ENCODE data around the gene CLCN2.

Gene CLCN2

DNA sequence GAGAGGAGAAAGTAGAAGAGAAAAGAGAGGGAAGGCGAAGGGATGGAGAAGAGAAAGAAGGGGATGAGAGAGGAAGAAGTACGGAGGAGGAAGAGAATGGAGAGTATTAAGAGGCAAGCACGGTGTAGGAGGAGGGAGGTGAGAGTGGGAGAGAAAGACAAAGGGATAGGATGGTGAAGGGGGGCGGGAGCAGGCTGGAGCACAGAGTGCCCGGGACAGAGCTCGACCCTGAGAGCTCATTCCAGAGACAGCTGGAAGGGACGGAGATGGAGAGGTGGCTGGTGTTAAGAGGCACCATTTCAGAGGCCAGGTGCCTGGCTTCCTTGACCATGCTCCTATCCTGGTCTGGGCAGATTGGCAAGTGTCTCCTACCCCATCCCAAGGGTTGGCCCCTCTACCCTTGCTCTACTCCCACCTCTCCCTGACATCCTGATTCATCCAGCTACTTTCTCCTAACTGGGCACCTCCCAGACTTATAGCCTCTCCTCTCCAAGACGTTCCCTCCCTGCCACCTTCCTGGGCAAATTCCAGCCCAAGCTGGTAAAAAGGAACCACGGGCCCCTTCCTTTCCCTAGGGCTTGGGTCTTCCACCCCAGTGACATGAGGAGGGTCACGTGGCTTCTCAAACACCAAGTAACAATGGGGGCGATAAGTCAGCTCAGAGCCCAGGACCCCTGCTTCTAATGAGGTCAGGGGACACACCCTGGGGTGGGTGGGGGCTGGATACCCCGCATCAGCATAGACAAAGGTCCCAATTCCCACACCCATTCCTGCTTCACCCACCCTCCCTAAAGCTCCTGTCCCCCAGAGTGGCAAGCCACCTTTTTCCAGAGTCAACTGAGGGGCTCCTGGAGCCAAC lies 1.1 kb downstream of the CLCN2 start:
- no peak for DNase-seq (ENCODE audit: low spot score)

DNA sequence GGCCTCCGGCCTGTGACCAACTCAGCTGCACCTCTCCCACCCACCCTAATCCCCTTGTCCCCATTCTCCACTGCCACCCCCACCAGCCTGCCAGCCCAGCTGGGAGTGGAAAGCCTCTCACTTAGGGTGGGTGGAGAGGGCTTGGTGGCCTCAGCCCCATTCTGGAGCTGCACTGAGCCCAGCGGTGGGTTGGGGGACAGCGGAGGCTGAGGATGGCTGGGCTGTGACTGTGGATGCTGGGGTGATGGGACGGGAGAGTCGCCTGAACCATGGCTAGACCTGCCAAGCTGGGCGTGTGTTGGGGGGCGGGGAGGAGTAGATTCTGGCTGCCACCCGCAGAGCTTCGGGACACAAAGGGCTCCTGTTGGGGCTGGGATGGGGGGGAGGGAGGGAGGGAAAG lies 1.8 kb downstream of the CLCN2 start:
- peak; percentile 81 for DNase-seq (ENCODE audit: low spot score)

DNA sequence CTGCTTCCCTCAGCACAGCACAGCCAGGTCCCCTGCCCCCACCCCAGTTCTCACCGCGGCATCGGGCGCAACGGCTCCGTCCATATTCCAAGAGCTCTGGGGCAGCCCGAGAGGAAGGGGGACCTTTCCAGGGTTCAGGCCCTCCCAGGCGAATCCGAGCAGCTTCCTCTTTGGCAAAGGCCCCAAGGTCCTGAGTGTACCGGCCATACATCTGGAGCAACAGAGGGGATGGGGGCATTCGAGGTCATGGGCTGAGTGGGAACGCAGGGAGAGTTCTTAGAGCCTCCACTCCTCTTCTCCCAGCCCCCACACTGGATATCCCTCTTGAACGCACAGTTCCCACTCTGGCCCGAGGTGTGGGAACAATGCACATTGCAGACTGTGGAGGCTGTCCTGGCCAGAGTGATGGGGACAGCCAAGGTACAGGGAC lies 2.5 kb downstream of the CLCN2 start:
- no peak for DNase-seq (ENCODE audit: low spot score)

DNA sequence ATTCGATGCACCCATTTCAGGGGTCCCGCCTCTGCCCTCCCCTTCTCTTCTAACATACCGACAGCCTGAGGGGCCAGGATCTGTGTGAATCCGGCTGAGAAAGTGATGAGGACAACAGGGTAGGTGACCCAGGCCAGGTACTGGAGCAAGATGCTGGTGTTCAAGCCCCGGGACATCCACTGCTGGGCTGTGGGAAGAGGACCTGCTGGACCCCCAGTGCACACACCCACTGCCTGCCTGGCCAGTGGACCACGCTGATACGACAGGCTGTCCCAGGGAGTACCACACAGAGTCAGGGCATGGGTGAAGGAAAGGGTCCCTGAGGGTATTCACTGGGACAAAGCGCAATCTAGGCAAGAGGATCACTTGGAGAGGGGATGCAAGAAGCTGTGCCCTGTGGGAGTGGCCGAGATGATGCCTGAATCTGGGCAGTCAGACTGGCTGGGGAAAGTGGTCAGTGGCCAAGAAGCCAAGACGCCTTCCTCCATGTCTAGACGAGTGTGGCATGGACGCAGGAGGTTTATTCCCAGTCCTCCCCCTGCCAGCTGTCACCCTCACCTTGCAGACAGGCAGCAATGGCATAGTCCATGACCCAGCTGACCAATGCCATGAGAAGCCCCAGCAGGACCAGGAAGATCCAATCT lies 3.2 kb downstream of the CLCN2 start:
- no peak for DNase-seq (ENCODE audit: low spot score)

DNA sequence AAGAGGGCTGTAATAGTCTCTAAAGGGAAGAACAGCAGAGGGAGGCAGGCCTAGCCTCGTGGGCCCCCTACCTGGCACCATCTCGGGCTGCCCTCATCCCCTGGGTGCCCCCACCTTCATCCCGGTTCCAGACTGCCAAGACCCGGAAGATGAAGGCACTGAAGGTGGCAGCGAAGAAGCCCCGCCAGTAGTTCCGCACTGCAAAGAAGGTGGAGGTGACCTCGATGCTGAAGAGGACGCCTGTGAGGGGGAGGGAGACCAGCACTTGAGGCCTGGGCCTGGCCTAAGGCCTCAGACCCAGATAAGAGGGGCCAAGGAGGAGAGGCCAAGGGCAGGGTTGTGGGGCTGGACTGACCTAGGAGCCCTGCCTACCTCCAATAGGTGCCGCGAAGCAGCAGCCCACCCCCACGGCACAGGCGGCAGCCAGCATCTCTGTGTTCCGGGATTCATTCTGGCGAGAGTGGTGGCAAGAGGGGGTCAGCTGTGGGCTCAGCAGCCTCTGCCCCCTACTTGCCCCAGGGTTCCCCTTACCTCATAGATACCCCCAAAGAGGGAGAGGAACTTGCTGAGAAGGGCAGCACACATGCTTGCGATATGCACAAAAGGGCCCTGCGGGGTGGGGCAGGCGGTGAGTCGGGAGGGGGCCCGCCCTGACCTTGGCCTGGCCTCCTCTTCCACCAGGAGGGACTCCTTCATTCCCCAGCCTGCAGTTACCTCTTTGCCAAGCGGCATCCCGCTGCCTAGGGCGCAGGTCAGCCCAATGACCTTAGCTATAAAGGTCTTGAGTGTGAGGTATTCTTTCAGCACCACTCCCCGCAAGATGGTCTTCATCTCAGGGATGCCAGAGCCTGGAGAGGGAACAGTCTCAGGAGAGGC lies 3.9 kb downstream of the CLCN2 start:
- DNase-seq (ENCODE audit: low spot score): no peak

DNA sequence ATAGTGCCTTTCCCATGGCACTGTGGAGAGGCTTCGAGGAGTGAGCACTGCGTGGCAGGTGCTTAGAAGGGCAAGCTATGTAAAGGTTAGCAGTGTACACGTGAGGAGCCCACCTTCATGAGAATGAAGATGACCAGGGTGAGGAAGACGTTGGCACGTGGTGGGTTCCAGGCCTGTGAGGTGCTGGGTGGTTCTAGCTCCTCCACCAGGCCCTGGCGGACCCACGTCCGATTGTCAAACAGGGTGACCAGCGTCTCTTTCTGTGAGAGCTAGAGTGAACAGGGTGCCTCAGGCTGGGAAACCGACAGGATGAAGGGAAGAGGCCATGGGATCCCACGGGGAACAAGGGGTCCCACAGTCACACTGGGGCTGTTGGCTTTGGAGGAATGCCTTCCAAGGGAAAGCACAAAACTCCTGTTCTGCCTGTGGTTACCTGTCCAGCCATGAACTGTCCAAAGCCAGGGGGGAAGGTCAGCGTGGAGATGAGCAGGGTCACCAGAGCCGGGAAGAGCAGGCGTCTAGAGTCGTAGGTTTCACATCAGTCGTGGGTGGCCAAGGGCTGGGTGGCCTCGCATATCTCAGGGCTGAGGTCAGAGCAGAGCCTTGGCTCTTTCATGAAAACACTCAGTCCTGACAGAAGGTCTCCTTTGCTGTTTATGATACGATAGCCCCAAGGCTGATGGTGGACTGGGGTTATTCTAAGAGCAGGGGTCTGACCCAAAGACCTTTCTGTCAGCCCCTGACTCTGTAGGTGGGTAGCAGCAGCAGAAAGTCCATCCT lies 6.0 kb downstream of the CLCN2 start:
- DNase-seq (ENCODE audit: low spot score): no peak

DNA sequence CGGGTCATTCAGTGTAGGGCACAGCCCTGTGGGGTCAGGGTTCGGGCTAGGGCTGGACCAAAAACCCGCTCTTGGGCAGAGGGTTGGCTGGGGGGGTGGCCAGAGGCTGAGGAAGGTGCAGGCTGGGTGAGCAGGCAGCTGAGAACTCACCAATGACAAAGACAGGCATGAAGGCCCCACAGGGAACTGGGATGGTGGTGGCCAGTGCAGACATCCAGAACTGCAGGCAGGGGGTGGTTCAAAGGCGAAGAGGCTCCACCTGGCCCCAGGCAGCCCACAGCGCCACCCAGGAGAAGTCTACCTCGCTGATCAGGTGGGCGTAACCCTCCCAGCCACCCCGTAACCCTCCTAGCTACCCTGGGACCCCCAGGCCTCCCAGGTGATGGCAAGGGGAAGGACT lies 6.7 kb downstream of the CLCN2 start:
- no peak for DNase-seq (ENCODE audit: low spot score)

DNA sequence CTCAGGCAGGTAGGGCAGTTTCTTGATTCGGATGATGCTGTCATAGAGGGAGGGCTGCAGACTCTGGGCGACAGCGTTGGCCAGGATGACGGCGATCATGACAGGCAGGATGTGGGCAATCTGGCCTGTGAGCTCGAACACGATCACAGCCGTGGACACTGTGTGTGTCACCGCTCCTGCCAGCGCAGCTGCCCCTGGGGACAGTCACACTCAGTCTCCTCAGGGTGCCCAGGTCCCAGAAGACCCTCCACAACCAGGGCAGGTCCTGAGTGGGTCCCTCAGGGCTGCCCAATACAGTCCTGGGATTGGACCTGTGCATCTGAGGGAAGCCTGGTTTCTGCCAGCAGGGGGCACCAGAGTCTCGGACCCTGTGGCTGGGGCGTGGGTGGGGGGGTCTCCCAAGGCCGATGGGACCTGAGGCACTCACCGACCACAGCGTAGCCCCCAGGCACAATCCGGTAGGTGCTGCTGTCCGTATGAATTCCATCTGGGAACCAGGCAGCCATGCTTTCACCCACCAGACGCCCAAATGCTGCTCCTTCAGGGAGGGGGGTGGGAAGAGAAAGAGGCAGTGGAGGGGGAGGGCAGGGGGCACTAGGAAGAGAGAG lies 7.2 kb downstream of the CLCN2 start:
- DNase-seq (ENCODE audit: low spot score): no peak

DNA sequence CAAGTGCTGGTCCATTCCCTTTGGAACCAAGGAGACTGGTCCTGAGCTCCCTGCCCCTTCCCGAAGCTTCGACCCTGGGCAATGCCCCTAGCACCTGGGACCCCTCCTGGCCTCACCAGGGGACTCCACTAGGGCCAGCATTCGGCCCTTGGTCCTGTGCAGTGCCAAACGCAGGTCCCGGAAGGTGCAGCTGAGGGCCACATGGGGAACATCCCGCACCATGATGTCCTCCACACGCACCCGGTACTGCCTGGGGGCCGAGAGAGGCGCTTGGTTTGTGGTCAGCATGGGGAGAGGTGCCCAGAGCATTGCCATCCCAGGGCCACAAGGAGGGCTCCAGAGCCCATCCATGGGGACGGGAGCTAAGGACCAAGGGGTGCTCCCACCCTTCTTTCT lies 7.9 kb downstream of the CLCN2 start:
- no peak for DNase-seq (ENCODE audit: low spot score)

DNA sequence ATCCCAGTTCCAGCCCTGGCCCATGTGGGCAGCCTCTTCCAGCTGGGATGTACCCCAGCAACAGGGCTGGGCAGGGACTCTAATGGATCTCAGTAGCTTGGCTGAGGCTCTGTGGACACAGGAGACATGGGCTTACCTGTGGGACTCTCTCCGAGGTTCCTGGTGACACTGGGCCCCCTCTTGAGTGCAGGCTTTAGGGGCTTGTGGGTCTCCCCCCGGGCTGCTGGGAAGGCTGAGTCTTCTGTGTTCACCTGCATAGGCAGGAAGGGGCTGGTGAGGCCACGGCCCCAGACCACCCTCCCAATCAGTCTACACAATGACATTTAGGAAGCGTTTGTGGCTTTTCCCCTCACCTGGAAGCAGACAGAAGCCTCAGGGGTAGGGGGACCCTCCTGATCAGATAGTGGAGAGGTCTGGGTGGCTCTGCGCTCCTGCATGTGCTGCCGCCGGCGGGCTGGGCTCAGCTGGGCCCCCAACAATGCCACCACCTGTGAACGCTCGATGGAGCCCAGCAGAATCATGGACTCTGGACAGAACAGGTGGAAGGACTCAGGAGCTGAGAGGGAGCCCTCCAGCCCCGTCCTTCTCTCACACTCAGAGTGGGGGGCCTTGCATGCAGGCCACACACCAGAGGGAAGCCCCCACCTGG lies 8.4 kb downstream of the CLCN2 start:
- DNase-seq (ENCODE audit: low spot score): no peak

DNA sequence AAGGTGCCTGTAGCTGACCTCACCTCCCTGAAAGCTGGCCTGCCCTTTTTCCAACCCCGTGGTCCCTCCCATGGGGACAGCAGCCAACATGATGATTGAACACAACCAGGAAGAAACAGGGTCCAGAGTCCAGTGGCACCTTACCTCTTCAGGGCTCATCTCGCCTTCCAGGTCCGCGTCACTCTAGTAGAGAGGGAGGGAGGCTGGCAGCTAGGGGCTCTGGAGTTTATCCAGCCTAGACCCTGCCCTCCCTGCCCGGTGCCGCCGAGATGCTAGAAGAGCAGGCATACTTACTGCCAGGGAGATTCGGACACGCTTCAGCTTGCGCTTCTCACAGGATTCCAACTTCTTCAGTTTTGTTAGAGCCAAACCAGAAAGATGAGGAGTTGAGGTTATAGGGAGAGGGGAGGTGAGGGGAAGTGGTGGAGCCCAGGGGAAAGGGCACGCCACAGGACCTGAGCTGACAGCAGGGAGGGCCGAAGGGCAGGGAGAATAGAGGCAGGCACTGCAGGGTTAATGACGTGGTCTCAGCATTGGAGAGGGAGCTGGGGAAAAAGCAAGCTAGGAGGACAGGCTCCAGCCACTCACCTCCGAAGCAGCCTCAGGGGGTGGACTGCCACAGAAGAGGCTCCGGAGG lies 9.1 kb downstream of the CLCN2 start:
- no peak for DNase-seq (ENCODE audit: low spot score)

DNA sequence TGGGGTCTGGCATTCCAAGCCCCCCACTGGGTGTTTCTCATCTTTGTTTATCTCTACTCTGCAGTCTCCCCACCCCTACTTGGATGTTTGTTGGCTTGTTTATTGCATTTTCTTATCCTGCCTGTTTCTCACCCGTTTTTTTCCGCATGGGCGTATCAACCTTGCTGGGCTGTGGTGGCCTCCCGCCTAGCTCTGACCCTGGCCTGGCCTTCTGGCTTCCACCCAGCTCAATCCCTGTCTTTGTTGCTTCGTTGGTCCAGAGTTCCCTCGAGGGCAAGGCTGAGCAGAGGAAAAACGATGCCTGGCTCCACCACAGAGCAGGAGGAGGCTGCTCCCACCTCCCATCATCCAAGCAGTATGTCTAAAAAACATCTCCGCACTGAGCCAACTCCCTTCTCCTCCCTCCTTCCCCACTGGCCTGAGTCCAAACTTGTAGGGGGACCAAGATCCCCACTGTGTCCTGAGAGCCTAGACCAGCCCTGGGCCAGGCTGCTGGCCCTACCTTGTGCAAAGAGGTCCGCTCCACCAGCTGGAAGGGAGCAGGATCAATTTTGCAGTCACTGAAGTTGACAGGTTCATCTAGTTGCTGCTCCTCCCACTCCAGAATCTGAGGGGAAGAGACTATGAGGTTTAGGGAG lies 9.8 kb downstream of the CLCN2 start:
- DNase-seq (ENCODE audit: low spot score): no peak

DNA sequence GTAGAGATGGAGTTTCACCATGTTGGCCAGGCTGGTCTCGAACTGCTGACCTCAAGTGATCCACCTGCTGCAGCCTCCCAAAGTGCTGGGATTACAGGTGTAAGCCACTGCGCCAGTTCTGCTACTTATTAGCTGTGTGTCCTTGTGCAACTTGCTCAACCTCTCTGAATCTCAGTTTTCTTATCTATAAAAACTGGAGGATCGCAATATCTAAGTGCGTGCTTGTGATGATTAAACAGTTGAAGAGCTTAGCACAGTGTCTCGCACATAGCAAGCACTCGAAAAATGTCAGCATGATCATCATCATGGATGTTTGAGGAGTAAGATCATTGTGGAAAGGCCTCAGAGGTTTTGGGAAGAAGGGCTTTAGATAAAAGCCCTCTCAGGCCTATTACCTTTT lies 10.8 kb downstream of the CLCN2 start:
- DNase-seq (ENCODE audit: low spot score): no peak

DNA sequence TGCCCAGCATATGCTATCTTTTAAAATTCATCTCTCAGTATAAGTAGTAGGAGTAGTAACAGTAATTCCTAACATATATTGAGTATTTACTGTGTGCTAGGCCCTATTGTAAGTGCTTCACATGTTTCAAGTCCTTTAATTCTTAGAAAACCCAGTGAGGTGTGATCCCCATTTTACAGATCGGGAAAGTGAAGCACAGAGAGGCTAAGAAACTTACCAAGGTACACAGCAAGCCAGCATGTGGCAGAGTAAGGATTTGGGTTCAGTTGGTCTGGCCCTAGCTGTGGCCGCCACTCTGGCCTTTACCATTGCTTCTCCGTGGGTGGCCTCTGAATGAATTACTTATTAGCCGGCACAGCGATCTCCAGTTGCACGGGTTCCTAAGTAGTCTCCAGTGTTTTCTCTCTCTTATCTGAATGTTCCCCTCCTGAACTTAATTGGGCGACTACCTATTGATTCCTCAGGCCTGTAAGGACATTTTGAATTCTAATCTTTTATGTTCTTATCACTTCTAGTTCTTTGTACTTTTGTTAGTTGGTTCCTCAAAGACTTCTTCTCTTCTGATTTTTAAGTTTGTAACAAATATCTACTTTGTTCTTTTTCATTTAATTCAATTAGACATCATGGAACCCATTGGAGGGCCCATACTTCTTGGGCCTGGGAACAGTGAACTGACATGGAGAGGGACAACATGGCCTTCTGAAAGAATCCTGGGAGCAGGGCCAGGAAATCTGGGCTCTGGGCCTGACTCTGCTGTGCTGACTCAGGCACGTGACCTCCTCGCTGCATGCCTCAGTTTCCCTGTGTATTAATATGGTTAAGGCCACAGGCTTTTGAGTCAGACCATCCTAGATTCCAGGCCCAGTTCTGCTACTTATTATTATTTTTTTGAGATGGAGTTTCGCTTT lies 11.6 kb downstream of the CLCN2 start:
- DNase-seq (ENCODE audit: low spot score): peak; percentile 45

DNA sequence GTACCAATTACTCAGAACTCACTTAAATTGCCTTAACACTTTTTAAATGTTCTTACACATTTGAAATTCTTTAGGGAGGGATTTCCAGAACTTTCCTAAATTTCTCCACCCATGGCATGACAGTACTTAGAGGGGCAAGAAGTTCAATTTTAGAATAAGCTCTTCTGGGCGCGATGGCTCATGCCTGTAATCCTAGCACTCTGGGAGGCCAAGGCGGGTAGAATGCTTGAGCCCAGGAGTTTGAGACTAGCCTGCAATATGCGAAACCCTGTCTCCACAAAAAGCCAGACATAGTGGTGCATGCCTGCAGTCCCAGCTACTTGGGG lies 13.4 kb downstream of the CLCN2 start:
- DNase-seq (ENCODE audit: low spot score): no peak

DNA sequence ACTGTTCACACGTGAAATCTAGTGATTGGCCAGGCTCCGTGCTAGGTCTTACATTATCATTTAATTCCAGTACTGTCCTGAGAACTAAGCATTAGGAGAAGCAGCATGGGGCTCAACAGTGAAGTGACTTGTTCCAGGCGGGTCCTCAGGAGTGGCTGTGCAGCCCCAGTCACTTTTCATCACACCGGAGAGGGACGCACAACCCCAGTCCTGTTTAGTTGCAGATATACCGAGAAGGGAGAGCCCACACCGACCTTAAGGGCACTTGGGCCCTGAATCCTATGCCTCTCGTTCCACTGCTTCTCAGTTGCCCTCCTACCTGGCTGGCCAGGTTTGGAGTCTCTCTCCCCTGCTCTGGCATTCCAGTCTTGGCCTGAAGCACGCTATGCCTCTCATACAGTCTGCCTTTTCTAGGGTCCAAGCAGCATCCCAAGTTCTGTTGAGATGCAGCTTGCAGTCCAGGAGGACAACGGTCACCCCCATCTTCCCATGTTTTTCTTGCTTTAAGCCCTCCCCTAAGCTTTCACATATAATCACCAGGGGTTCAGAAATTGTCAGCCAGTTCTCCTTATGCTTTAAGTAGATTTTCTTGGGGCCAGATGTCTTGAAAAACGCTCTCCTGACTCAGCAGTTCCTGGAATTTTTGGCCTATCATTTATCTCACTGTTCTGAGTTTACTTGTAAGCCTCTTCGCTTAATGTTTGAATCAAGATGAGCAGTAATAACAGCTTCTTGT lies 13.9 kb downstream of the CLCN2 start:
- DNase-seq (ENCODE audit: low spot score): no peak

DNA sequence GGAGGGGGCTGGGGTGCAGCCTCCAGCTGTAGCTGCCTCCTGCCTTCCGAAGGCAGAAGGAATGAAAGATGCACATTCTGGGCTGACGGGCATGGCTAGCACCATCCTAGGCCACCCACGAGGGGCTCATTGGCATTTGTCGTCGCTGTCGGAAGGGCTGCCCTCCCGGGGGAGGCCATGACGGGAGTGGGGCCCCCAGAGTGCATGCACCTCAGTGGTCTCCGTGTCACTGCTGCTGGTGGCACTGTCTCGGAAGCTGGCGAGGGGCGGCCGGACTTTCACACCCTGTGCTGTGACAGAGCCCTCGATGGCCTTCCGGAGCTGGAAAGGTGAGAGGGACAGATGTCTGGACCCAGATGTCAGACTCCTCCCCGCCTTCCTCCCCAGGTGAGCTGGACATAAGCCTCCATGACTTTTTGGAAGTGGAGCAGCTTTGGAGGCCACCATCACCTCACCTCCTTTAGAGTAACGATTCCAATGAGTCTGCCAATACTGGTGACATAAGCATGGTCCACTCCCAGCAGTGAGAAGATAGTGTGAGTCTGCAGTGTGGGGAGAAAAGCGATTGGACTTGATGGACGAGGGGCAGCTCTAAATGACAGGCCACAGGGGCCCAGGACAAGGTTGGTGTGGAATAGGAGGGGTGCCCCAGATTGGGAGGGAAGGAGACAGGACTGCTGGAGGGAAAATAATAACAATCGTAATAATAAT lies 14.8 kb downstream of the CLCN2 start:
- DNase-seq (ENCODE audit: low spot score): no peak
